ENCODE data around the gene NFKBIA. TPM values are rescaled to one million over a fixed set of nuclear protein-coding genes. Genes with fewer than 3 reads are reported as not detected.
A peak's percentile ranks its signal among the peaks of the same experiment; 100 is the strongest.
"Not testable (repeated sequence)": the region's sequence is repeated elsewhere in the genome, so short reads cannot be mapped to it uniquely, and the experiment has no call there.

NFKBIA gene
- polyA plus RNA-seq, 4 donors = 49.8 to 70.1 (median 62.0) TPM

- DNase-seq (ENCODE audit: low read depth in 4 of 4, low spot score in 2 of 4) = no peak
These were observed 5.0 kb upstream of the NFKBIA start for GRCh38 chr14:35409595-35409994.

GRCh38 chr14:35408026-35408425 lies 3.5 kb upstream of the NFKBIA start:
- no peak for DNase-seq (ENCODE audit: low read depth in 4 of 4, low spot score in 2 of 4)

- DNase-seq (ENCODE audit: low read depth in 4 of 4, low spot score in 2 of 4) = no peak
These were observed 2.7 kb upstream of the NFKBIA start for GRCh38 chr14:35407306-35407630.

DNA sequence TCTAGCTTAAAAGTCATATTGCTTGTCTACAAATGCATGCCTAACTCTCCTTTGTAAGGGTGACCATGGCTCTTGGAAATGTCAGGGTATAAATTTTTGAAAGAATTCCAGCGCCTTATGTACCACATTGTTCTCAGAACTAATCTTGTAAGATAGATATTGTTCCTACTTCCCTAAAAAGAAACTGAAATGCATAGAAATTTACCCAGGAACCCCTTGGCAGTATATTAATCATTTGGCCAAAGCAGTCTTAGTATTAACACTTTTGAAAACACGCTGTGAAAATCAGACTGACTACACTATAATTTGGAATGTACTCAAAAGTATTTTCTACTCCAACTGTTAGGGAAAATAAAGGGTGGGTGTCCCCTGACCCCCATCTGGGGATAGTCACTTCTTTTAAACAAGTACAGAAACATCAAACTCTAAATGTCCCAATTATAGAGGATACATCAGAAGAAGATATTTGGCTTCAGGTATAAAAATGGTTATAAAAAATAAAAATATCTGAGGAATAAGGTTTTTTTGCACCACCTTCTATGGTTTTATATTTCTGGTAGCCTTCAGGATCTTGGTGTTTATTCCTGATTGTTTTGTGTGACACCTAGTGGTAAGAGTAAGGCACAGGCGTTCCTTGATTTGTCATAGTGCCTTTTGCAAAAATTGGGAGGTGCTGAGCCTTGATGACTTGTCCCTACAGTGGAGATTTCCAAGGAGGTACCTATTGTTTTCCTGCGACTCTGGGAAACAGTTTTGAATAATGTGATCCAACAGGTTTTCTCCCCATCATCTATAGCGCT lies 2.2 kb upstream of the NFKBIA start:
- DNase-seq (ENCODE audit: low read depth in 4 of 4, low spot score in 2 of 4) = no peak

- DNase-seq (ENCODE audit: low read depth in 4 of 4, low spot score in 2 of 4) = no peak
These were observed 1.5 kb upstream of the NFKBIA start for GRCh38 chr14:35406090-35406489.

- no peak for DNase-seq (ENCODE audit: low read depth in 4 of 4, low spot score in 2 of 4)
These were observed 901 bp upstream of the NFKBIA start for GRCh38 chr14:35405304-35405996.

DNA sequence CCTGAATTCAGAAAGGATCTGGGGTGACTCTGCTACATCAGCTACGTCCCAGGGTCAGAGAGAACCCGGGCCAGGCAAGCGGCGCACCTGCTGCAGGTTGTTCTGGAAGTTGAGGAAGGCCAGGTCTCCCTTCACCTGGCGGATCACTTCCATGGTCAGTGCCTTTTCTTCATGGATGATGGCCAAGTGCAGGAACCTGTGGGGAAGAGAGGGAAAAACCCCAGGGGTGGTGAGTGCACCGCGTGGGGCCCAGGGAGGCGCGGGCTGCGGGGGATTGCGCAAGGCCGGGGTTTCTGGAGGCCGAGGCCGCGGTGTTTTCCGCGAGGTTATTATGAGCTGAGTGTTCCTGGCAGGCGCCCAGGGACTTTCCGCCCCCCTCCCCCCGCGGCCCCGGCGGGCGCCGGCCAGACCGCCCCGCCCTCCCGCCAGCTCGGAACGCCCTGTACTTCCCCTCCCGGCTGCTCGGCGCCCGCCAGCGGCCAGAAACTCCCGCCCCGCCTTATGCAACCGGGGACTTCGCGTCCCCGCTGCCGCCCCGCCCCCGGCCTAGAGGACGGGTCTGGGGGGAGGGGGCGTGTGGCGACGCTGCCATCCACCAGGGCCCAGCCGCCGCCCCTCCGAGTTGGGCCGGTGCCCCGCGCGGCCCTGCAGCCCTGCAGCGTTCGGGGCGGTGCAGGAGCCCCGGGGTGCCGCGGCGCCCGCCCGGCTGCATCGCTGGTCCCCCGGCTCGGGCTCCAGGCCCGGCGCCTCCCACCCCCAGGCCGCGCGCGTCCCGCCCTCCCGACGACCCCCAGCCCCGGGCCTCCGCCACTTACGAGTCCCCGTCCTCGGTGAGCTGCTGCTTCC lies 723 bp downstream of the NFKBIA start:
- peak in 3 of 4 donors; percentile 69 to 83 (median 82) for DNase-seq (ENCODE audit: low read depth in 4 of 4, low spot score in 2 of 4)

DNA sequence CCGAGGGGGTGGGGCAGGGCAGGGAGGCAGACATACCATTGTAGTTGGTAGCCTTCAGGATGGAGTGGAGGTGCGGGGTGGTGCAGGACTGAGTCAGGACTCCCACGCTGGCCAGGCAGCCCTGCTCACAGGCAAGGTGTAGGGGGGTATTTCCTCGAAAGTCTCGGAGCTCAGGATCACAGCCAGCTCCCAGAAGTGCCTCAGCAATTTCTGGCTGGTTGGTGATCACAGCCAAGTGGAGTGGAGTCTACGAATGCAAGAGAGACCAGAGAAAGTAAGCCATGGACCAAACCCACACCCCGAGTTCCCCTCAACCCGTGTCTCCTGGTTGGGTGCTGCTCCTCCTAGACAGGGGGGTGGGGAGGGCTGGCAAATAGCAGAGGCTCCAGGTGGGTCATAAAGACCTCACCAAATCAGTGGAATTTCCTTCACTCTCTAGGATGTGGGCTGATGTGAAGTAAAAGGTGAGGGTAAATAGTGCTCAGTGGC lies 1.4 kb downstream of the NFKBIA start:
- DNase-seq (ENCODE audit: low read depth in 4 of 4, low spot score in 2 of 4) = no peak

- DNase-seq (ENCODE audit: low read depth in 4 of 4, low spot score in 2 of 4) = no peak
These were observed 2.0 kb downstream of the NFKBIA start for GRCh38 chr14:35402323-35403113.

DNA sequence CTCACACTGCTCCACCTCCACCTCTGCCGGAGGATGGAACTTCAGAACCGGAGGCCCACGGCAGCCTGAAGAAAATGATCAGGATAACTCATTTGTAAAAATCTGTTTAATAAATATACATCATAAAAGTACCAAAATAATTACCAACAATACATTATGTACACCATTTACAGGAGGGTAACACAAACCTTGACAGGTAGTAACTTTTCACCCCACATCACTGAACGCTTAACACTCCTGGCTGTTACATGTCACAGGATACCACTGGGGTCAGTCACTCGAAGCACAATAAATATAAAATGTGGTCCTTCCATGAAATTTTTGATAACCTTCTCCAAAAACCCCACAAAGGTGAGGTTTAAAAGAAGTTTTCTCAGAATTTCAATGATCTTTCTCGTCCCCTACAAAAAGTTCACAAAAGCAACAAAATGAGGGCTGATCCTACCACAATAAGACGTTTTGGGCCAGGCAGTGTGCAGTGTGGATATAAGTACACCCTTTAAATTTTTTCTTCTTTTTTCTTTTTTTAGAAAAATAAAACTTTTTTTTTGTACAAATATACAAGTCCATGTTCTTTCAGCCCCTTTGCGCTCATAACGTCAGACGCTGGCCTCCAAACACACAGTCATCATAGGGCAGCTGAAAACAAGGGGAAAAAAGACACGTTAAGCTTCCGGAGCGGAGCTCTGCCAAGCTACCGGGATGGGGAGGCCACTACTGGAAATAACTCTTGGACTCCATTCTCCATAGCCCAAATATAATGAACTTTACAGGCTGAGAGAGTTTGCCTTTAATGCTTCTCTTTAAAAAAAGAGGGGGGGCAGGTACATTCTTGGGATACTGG lies 2.9 kb downstream of the NFKBIA start:
- DNase-seq (ENCODE audit: low read depth in 4 of 4, low spot score in 2 of 4) = no peak

DNA sequence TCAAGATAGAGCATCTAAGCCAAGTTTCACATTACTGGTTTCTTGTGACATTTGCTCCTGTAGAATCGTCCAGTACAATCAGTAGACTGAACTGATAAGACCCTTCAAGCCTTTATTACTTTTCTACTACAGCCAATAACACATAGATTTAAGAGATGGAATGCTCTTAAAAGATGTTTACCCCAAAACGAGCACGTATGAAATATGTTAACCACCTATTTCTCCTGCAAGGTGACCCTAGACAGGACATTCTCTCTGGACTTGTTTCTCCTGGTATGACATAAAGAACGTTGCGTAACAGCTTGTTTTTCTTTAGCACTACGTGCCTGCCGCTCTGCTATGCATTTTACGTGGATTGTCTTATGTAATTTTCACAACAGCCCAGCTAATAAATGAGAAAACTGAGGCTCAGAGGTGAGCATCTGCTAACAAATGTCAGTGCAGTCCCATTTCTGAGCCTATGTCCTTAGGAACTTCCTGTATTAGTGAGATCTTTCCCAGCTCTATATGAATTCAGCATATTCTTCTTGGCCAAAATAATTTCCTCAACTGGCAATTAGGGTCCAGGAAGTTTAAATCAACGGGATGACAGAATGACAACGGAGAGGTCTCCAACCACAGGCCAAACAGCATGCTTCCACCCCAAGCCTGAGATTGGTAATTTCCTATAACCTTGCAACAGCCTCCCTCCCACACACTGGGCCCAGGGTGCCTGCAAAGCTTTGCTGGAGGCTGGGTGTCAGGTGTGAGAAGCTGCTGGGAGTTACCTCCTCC lies 3.7 kb downstream of the NFKBIA start:
- no peak for DNase-seq (ENCODE audit: low read depth in 4 of 4, low spot score in 2 of 4)

GRCh38 chr14:35399083-35399937 lies 5.2 kb downstream of the NFKBIA start:
- DNase-seq (ENCODE audit: low read depth in 4 of 4, low spot score in 2 of 4) = no peak

- no peak for DNase-seq (ENCODE audit: low read depth in 4 of 4, low spot score in 2 of 4)
These were observed 6.4 kb downstream of the NFKBIA start for GRCh38 chr14:35398071-35398584.

GRCh38 chr14:35396610-35397009 lies 7.9 kb downstream of the NFKBIA start:
- not testable (repeated sequence) for DNase-seq (ENCODE audit: low read depth in 4 of 4, low spot score in 2 of 4)

- DNase-seq (ENCODE audit: low read depth in 4 of 4, low spot score in 2 of 4) = no peak
These were observed 9.3 kb downstream of the NFKBIA start for GRCh38 chr14:35395283-35395682.

GRCh38 chr14:35394326-35395013 lies 10.1 kb downstream of the NFKBIA start:
- no peak for DNase-seq (ENCODE audit: low read depth in 4 of 4, low spot score in 2 of 4)

DNA sequence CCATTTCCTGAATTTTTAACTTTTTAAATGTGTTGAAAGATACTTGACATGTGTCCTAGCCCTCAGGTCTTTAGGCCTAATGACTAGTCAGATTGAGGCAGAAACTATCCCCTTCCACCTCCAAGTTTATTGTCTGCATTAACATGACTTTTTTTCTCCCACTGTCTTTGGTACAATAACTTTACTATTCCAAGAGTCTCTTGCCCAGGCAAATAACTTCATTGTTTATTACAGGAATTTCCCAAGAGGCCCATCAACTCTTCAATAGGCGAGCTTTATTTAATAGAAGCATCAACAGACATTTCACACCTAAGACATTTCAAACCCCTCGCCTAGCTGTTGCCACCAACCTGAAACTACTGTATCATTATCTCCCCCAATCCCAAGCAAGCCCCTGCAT lies 10.7 kb downstream of the NFKBIA start:
- DNase-seq (ENCODE audit: low read depth in 4 of 4, low spot score in 2 of 4) = no peak

Measured in left renal cortex interstitium (tissue), 4 donors.